ENCODE data around the gene PRELP. TPM values are rescaled to one million over a fixed set of nuclear protein-coding genes. Genes with fewer than 3 reads are reported as not detected.
A peak's percentile ranks its signal among the peaks of the same experiment; 100 is the strongest.
"Not testable (repeated sequence)": the region's sequence is repeated elsewhere in the genome, so short reads cannot be mapped to it uniquely, and the experiment has no call there.

The PRELP gene
- total RNA-seq, 2 donors from 2014 or later: 0.07 TPM; not detected in 1

DNA sequence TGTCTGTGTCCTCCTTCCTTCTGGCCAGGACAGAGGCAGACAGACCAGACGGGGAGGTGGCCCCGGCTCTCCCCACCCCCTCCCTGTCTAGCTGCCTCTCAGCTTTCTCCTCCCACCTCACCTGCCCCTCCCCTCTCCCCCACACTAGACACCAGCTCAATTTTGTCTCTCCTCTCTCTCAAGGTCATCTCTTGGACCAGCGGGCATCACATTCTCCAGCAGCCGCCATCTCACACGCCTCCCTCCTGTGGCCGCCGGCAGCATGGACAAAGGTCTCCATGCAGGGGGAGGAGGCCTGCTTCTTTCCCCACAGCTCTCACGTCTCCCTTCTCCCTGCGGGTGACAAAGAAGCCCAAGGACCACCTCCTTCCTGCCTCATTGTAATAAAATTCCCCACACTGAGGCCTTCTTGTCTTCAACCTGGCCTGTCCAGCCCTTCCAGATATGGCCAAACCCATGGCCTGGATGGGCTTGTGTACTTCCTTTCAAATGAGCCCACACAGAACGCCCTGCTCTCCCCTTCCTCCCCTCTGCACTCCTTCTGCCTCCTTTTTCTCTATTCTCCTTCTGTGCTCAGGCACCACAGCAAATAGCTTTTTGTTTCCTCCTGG is 33.0 kb downstream of the PRELP start:
- Mint-ChIP-seq H3K36me3 (no peaks in the 10 kb centered on the region), H3K27ac (peak overlapping the region; percentile 39 to 61), H3K9me3 (no peaks in the 10 kb centered on the region)
- no peak for ATAC-seq
- no peak for DNase-seq (ENCODE audit: low spot score in 2 of 2)

- Mint-ChIP-seq H3K36me3 (no peaks in the 10 kb centered on the region), H3K27ac (peak overlapping the region; percentile 40 to 61), H3K9me3 (no peaks in the 10 kb centered on the region)
- no peak for DNase-seq (ENCODE audit: low spot score in 2 of 2)
- ATAC-seq: no peak
These were observed 33.5 kb downstream of the PRELP start for GRCh38 chr1:203509135-203509534.

DNA sequence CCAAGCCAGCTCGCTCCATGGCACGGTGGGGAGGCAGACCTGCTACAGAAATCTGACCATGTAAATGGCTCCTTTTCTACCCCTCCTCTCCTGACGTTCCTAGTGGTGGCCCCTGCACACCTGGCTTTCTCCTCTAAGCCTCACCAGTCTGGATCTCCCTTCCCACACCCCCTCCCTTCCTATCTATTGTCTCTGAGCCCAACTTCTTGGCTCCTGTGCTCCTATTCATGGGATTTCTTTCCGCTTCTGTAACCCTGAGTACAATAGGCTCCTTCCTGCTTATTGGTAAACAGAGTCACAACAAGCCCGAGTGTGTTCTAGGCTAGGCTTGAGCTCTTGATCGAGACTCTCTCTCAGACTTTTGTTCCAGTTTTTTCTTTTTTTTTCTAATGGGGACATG is 35.9 kb downstream of the PRELP start:
- DNase-seq (ENCODE audit: low spot score in 2 of 2) (no peak), ATAC-seq (no peak)
- Mint-ChIP-seq H3K36me3 (no peaks in the 10 kb centered on the region), H3K27ac (peak overlapping the region in 1 of 2 donors; percentile 86), H3K9me3 (no peaks in the 10 kb centered on the region)

- ATAC-seq (no peak), DNase-seq (ENCODE audit: low spot score in 2 of 2) (no peak)
- Mint-ChIP-seq H3K9me3 (no peaks in the 10 kb centered on the region), H3K36me3 (no peaks in the 10 kb centered on the region), H3K27ac (peak overlapping the region in 1 of 2 donors; percentile 86)
These were observed 36.3 kb downstream of the PRELP start for GRCh38 chr1:203511930-203512329.

DNA sequence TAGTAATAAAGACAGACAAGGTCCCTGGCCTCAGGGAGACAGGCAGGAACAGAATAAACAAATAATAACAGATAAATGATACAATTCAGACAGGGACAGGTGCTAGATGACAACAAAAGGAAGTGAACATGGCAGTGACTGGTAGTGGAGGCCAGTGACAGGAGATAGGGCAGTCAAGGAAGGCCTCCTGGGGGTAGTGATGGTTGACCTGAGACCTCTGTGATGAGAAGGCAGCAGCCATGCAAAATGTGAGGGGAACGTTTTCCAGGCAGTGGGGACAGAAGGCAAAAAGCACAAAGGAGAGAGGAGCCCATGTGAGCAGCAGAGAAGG is 36.9 kb downstream of the PRELP start:
- DNase-seq (ENCODE audit: low spot score in 2 of 2): no peak
- no peaks in the 10 kb centered on the region for H3K36me3 Mint-ChIP-seq
- no peaks in the 10 kb centered on the region for H3K9me3 Mint-ChIP-seq
- peak in 1 of 2 donors; percentile 18 for ATAC-seq
- H3K27ac Mint-ChIP-seq: peak overlapping the region; percentile 86 to 95

- DNase-seq (ENCODE audit: low spot score in 2 of 2): peak; percentile 54 to 69
- Mint-ChIP-seq H3K27ac (peak overlapping the region; percentile 86 to 95), H3K36me3 (no peaks in the 10 kb centered on the region), H3K9me3 (no peaks in the 10 kb centered on the region)
- ATAC-seq: peak; percentile 89 to 91
These were observed 37.4 kb downstream of the PRELP start for GRCh38 chr1:203512848-203513584.

GRCh38 chr1:203513585-203514031 is 38.0 kb downstream of the PRELP start:
- Mint-ChIP-seq H3K36me3 (no peaks in the 10 kb centered on the region), H3K9me3 (no peaks in the 10 kb centered on the region), H3K27ac (peak overlapping the region; percentile 86 to 95)
- DNase-seq (ENCODE audit: low spot score in 2 of 2): no peak
- peak; percentile 3 to 7 for ATAC-seq

DNA sequence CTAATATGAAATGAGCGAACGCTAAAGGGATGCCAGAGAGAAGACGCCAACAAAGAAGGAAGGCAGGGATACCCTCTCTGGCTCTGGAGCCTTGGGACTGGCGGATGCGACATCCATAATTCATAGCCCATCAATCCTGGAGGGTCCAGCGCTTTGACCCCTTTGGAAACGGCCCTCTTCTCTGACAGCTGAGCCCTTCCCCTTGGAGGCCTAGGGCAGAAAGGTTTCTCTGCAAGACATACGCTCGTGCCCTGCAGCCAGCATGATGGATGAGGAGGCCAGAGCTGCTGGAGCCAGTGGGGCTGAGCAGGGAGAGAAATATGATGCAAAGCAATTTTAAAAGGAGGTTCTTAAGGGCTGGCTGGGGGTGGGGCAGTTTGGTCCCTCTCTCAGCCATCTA is 40.6 kb downstream of the PRELP start:
- H3K36me3 Mint-ChIP-seq: no peaks in the 10 kb centered on the region
- DNase-seq (ENCODE audit: low spot score in 2 of 2): no peak
- ATAC-seq: no peak
- H3K9me3 Mint-ChIP-seq: no peaks in the 10 kb centered on the region
- H3K27ac Mint-ChIP-seq: no peak overlapping the region

- Mint-ChIP-seq H3K27ac (no peak overlapping the region), H3K9me3 (no peaks in the 10 kb centered on the region), H3K36me3 (no peaks in the 10 kb centered on the region)
- no peak for ATAC-seq
- no peak for DNase-seq (ENCODE audit: low spot score in 2 of 2)
These were observed 41.3 kb downstream of the PRELP start for GRCh38 chr1:203516906-203517305.

- Mint-ChIP-seq H3K36me3 (no peaks in the 10 kb centered on the region), H3K9me3 (no peaks in the 10 kb centered on the region), H3K27ac (no peak overlapping the region)
- no peak for ATAC-seq
- no peak for DNase-seq (ENCODE audit: low spot score in 2 of 2)
These were observed 42.0 kb downstream of the PRELP start for GRCh38 chr1:203517426-203518110.

GRCh38 chr1:203518139-203518538 is 42.5 kb downstream of the PRELP start:
- not testable (repeated sequence) for H3K27ac Mint-ChIP-seq, ATAC-seq, H3K9me3 Mint-ChIP-seq

GRCh38 chr1:203518541-203518940 is 42.9 kb downstream of the PRELP start:
- no peak overlapping the region for H3K27ac Mint-ChIP-seq
- no peak for DNase-seq (ENCODE audit: low spot score in 2 of 2)
- H3K36me3 Mint-ChIP-seq: no peaks in the 10 kb centered on the region

More at GRCh38 chr1:203518139-203518538, 42.5 kb downstream of the PRELP start:
- H3K36me3 Mint-ChIP-seq; DNase-seq (ENCODE audit: low spot score in 2 of 2): not testable (repeated sequence)

GRCh38 chr1:203519053-203519840 is 43.6 kb downstream of the PRELP start:
- Mint-ChIP-seq H3K27ac (no peak overlapping the region), H3K9me3 (no peaks in the 10 kb centered on the region), H3K36me3 (no peaks in the 10 kb centered on the region)
- ATAC-seq: no peak
- DNase-seq (ENCODE audit: low spot score in 2 of 2): no peak

More at GRCh38 chr1:203518541-203518940, 42.9 kb downstream of the PRELP start:
- no peaks in the 10 kb centered on the region for H3K9me3 Mint-ChIP-seq
- no peak for ATAC-seq

DNA sequence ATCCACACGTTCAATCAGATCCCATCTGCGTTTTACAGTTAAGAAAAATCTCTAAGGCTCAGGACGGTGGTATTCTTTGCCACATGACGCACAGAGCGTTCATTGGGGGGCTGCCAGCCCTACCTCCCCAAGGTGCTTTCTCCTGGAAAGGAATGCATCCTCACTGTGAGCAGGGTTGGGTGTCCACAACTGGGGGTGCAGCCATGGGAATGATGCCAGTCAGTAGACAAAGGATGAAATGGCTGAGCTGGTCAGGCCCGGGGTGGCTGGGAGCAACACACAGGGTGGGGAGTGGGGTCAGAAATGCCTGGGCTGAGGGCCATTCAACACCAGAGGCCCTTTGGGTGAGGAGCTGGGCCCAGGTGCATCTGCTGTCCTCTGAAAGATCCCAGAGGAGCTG is 44.3 kb downstream of the PRELP start:
- Mint-ChIP-seq H3K9me3 (no peaks in the 10 kb centered on the region), H3K27ac (peak overlapping the region; percentile 11 to 57), H3K36me3 (no peaks in the 10 kb centered on the region)
- ATAC-seq (no peak), DNase-seq (ENCODE audit: low spot score in 2 of 2) (no peak)

GRCh38 chr1:203520315-203520714 is 44.7 kb downstream of the PRELP start:
- H3K36me3 Mint-ChIP-seq: no peaks in the 10 kb centered on the region
- DNase-seq (ENCODE audit: low spot score in 2 of 2): no peak
- H3K27ac Mint-ChIP-seq: peak overlapping the region in 1 of 2 donors; percentile 57
- no peaks in the 10 kb centered on the region for H3K9me3 Mint-ChIP-seq
- no peak for ATAC-seq

DNA sequence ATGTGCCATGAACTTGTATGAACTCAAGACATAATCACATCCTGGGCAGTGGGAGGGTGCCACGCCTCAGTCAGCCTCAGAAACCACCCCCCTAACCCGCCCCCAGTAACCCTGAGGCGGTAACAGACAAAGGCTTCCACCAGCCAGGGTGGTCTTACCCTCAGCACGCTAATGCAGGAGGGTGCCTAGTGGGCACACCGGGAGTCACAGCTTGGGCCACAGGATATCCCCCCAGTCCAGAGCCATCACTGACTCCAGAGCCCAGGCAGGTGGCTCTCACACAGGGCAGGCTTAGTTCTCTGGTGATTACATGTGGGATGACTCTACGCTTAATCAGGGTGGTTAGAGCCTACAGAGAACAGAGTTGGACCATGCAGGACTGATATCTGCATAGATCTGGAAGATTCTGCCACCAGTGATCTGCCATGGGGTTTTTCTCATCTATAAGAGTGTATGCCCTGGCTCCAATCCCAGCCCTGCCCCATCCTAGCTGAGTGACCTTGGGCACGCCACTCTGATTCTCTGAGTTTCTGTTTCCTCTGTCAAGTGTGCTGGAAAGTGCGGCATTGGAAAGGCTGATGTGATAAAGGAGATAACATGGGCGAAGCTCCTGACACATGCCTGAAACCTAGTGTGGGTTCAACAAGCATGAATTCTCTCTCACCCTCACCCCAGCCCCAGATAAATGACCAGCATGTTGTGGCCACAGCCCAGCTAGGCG is 45.6 kb downstream of the PRELP start:
- DNase-seq (ENCODE audit: low spot score in 2 of 2) (no peak), ATAC-seq (peak in 1 of 2 donors; percentile 28)
- H3K9me3 Mint-ChIP-seq: no peaks in the 10 kb centered on the region
- peak overlapping the region in 1 of 2 donors; percentile 58 for H3K27ac Mint-ChIP-seq
- no peaks in the 10 kb centered on the region for H3K36me3 Mint-ChIP-seq
